ENCODE data around the gene KIF26B. TPM values are rescaled to one million over a fixed set of nuclear protein-coding genes. Genes with fewer than 3 reads are reported as not detected.
"Not testable (repeated sequence)": the region's sequence is repeated elsewhere in the genome, so short reads cannot be mapped to it uniquely, and the experiment has no call there.

KIF26B gene
- total RNA-seq, 4 donors from 2014 or later, result 0.90 to 2.0 (median 1.5) TPM

- no peaks in the 10 kb centered on the region for H3K36me3 ChIP-seq
- no peak for DNase-seq (ENCODE audit: low spot score in 2 of 2)
- H3K27me3 ChIP-seq, result no peaks in the 10 kb centered on the region
- TF ChIP-seq CTCF (IDR thresholded peaks at IDR 0.05) (no peak), POLR2A (IDR thresholded peaks at IDR 0.05) (no peak), EP300 (IDR thresholded peaks at IDR 0.05) (no peak)
- WGBS, 2 donors, result 59 to 72% methylated on average over 2 of the region's 2 CpGs
- no peak overlapping the region for H3K27ac ChIP-seq
- H3K4me3 ChIP-seq, result no peak overlapping the region
- H3K4me1 ChIP-seq, result no peaks in the 10 kb centered on the region
- H3K9me3 ChIP-seq, result no peaks in the 10 kb centered on the region
These were observed 241.8 kb downstream of the KIF26B start for GRCh38 chr1:245396615-245397014.

GRCh38 chr1:245397771-245398170, 243.0 kb downstream of the KIF26B start:
- WGBS, 2 donors, result 61 to 65% methylated on average over 3 of the region's 3 CpGs

DNA sequence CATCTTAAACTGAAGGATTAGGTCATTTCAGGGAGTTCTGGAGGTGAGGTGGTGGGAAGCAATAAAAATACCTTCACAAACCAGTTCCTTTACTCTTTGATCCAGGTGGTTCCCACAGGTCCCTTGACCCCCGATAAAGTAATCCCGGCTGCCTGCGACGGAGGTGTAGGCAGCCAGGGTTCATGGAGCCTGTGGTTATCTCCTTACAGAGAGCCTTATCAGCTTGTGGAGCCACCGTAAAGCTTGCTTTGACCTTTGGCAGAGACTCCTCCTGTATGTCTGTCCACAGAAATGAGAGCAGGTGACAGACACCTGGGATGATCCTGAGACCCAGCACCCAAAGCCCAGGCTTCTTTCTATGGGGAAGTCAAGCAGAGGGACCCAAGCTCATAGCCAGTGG, 243.4 kb downstream of the KIF26B start:
- Histone ChIP-seq H3K4me3 (no peak overlapping the region), H3K36me3 (no peaks in the 10 kb centered on the region), H3K27ac (no peak overlapping the region), H3K9me3 (no peaks in the 10 kb centered on the region), H3K4me1 (no peaks in the 10 kb centered on the region), H3K27me3 (no peaks in the 10 kb centered on the region)
- 67 to 96% methylated on average over 5 of the region's 5 CpGs for WGBS, 2 donors
- DNase-seq (ENCODE audit: low spot score in 2 of 2), result no peak
- TF ChIP-seq EP300 (IDR thresholded peaks at IDR 0.05) (no peak), CTCF (IDR thresholded peaks at IDR 0.05) (no peak), POLR2A (IDR thresholded peaks at IDR 0.05) (no peak)

More at GRCh38 chr1:245397771-245398170, 243.0 kb downstream of the KIF26B start:
- DNase-seq (ENCODE audit: low spot score in 2 of 2), result no peak
- H3K9me3 ChIP-seq, result no peaks in the 10 kb centered on the region
- no peaks in the 10 kb centered on the region for H3K36me3 ChIP-seq
- H3K4me3 ChIP-seq, result no peak overlapping the region
- no peak overlapping the region for H3K27ac ChIP-seq
- H3K4me1 ChIP-seq, result no peaks in the 10 kb centered on the region
- no peak for TF ChIP-seq POLR2A (IDR thresholded peaks at IDR 0.05)
- TF ChIP-seq EP300 (IDR thresholded peaks at IDR 0.05), result no peak
- TF ChIP-seq CTCF (IDR thresholded peaks at IDR 0.05), result no peak
- no peaks in the 10 kb centered on the region for H3K27me3 ChIP-seq

DNA sequence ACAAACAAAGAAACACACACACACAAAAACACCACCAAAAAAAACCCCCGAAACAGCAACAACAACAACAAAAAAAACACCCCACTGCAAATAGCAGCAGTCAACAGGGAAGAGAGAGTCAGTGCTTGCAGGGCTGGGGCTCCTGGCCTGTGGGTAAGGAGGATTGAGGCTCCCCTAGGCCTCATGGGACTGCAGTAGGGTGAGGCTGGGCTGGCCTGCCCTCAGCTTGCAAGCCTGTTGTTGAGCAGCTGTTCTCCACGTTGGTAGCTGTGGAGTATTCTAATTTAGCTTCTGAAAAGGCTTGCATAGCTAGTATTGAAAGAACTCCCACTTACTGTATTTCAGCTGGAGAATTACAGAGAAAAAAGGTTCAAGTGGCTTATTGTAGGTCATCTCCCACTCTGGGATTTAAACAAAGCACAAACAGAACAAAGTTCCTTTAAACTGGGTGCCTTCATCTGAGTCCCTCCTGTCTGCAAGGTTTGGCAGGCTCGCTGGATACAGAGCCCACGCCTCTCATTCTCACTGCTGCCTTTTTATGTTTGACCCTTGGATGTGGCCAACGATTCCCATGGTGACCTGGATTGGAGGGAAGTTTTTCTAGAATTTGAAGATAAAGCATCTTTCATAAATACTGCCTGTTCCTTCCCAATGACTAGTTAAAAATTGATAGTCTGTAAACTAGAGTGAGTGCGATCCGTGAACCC, 247.2 kb downstream of the KIF26B start:
- no peak overlapping the region for H3K27ac ChIP-seq
- H3K9me3 ChIP-seq, result no peaks in the 10 kb centered on the region
- 46 to 54% methylated on average over 7 of the region's 7 CpGs for WGBS, 2 donors
- no peak overlapping the region for H3K4me3 ChIP-seq
- TF ChIP-seq CTCF (IDR thresholded peaks at IDR 0.05), result no peak
- no peak for TF ChIP-seq POLR2A (IDR thresholded peaks at IDR 0.05)
- no peak for TF ChIP-seq EP300 (IDR thresholded peaks at IDR 0.05)
- no peak for DNase-seq (ENCODE audit: low spot score in 2 of 2)
- no peaks in the 10 kb centered on the region for H3K36me3 ChIP-seq
- H3K4me1 ChIP-seq, result no peaks in the 10 kb centered on the region
- no peaks in the 10 kb centered on the region for H3K27me3 ChIP-seq

DNA sequence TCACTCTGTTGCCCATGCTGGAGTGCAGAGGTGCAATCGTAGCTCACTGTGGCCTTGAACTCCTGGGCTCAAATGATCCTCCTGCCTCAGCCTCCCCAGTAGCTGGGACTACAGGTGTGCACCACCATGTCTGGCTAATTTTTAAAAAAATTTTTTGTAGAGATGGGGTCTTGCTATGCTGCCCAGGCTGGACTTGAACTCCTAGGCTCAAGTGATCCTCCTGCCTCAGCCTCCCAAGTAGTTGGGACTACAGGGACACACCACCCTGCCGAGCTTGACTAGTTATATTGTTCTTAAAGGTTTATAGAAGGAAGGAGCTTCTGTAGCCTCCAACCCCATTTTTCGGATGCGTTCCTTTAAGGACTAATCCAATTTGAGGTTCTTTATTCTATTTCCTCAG, 248.2 kb downstream of the KIF26B start:
- not testable (repeated sequence) for H3K4me3 ChIP-seq; H3K4me1 ChIP-seq; H3K36me3 ChIP-seq; H3K27me3 ChIP-seq; DNase-seq (ENCODE audit: low spot score in 2 of 2); H3K27ac ChIP-seq; H3K9me3 ChIP-seq
- 93 to 94% methylated on average over 4 of the region's 4 CpGs for WGBS, 2 donors

Data from tibial nerve (tissue), 4 donors.